Jurkat, Clone E6-1 (cell line): ENCODE data around the gene EPB41.
"Not testable (repeated sequence)": the region's sequence is repeated elsewhere in the genome, so short reads cannot be mapped to it uniquely, and the experiment has no call there.

Experiments
- DNase-seq: peaks from one replicate; pipeline ENCODE4 v3.0.0-alpha.2; 2011; ENCODE audit warnings: low read depth, low spot score
- H3K4me3 ChIP-seq: 2 replicates; pipeline ENCODE4 v1.5.1; 2011; ENCODE audit warnings: mild to moderate bottlenecking, low read length, control low read depth, moderate library complexity

Gene EPB41

DNA sequence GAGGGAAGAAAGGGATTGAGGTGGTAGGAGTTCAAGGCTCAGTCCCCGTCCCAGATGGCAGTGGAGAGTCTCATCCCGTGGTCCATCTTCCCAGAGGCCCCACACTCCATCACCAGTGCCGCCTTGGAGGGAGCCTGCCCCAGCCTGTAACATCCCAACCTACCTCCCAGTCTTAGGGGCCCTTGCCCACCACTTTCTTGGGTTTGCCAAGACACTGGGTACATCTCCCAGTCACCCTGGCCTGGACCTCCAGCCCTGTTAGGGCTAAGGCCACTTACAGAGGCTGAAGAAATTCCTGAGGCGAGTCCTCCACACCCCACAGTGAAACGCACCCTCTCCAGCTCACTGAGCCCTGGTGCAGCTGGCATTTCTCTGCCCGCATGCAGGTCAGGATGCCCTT lies 206.0 kb downstream of the EPB41 start:
- DNase-seq: no peak
- no peak overlapping the region for H3K4me3 ChIP-seq

DNA sequence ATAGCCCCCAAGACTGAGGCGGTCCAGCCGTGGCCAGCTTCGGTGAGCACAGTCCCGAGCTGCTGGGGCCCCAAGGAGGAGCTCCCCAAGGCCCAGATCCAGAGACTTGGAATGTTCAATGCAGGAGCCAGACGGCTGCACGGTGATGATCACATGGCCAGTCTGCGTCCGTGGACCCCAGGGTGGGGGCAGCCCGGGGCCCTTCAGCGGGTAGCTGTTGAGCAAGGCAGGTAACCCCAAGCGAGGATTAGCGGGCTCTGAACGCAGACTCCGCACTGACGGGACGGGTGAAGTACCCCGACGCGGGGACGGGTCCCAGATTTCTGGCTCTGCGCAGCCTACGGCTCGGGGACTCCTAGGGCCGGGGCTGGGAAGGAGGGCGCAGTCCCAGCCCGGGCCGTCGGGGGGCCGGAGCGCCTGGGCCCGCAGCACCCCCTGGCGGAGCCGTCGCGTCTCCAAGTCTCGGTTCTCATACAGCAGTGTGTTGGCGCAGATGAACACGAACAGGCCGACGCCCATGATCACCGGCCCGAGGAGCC lies 206.6 kb downstream of the EPB41 start:
- DNase-seq: peak; percentile 59
- no peak overlapping the region for H3K4me3 ChIP-seq

DNA sequence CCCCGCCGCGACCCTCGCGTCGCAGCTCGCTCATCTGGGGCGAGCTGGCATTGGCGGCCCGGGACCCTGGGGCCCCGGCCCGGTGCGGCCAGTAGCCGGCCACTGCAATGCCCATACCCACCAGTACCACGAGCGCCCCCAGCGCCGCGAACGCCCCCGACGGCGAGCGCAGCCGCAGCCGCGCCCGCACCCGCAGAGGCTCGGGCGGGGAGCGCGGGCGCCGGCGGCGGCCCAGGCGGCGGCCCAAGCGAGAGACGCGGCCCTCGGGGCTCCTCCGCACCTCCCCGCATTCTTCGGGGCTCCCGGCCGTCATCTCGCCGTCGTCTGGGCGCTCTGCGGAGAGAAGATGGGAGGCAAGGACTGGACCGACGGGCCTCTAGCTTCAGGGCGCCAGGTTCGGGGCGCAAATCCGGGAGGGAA lies 207.2 kb downstream of the EPB41 start:
- DNase-seq: no peak
- no peak overlapping the region for H3K4me3 ChIP-seq

DNA sequence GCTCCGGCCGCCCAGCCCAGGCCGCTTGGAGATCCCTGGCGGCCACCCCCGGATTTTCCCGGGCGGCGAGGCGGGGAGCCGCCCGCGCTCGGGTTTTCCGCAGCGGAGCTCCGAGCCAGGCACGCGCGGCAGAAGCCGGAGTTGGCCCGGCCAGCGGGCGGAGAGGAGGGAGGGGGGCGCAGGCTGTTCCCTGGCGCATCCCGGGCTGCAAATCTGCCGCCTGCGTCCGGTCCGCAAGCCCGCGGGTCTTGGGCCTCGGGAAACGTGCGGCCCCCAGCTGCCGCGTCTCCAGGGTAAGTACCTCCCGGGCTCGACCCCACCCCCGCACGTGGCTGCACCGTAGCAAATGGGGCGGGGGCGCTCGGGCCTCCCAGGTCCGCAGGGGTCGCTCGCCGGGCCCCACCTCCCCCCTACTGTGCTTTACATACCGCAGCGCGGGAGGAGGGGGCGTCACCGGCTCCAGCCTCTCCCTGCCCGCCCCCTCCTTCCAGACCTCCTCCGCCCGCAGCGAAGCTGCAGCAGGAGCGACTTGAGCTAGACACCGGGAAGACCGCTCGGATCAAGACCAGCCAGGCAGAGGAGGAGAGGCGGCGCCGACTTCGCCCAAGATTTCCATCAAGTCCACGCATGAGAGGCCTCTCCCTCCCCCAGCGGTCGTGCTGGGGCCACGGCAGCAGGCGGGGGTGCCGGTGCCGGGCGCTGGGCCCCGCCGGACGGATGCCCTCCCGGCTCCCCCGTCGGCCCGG lies 207.7 kb downstream of the EPB41 start:
- no peak for DNase-seq
- no peak overlapping the region for H3K4me3 ChIP-seq

DNA sequence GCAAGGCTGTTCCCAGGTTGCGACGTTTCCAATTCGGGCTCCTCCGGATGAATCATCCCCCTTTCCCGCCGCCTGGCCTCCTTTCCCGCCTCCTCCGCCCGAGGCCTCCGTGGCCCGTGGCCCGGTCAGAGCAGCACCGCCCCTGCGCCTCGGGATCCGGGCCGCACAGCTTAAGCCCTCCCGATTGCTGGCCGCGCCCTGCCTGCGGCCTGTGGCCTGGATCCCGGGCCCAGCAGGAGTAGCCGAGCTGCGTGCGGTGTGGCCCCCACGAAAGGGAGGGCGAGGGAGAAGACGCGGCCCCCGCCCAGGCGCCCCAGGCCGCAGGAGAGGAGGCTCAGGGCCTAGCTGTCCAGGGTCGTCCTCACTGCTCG lies 208.3 kb downstream of the EPB41 start:
- no peak for DNase-seq
- H3K4me3 ChIP-seq: no peak overlapping the region

DNA sequence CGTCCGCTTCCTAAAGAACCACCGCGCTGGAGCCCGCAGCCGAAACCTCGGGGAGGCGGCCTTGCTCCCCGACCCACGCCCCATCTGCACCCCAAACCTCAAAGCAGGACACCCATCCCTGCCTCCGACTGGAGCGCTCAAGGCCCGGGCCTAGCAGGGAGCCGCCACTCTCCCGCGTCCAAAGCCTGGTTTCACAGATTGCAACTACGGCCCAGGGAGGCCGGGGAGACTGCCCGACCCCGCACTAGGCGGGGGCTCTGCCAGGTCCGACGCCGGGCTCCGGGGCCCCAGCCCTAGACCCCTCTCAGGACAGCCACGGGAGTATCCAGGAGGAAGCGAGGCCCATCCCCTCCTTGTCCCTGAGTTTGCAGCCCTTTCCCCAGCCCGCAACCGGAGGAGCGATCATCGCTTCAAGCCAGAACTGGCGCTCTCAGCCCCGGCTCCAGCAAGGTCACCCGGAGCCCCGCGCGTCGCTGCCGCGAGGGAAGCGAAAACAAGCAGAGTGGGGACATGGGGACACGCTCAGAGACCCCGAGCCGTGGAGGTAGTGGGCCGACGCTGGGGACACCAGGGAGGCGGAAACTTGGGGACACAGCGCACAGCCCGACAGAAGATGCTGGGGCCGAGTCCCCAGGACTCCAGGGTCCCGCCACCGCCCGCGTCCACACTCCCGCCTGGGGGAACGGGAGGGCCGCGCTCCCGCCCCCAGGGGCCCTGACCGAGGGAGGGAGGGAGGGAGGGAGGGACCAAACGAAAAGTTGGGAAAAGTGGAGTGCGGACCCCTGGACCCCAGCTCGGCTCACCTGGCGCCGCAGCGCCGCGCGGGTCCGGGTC lies 208.9 kb downstream of the EPB41 start:
- DNase-seq: no peak
- H3K4me3 ChIP-seq: no peak overlapping the region

DNA sequence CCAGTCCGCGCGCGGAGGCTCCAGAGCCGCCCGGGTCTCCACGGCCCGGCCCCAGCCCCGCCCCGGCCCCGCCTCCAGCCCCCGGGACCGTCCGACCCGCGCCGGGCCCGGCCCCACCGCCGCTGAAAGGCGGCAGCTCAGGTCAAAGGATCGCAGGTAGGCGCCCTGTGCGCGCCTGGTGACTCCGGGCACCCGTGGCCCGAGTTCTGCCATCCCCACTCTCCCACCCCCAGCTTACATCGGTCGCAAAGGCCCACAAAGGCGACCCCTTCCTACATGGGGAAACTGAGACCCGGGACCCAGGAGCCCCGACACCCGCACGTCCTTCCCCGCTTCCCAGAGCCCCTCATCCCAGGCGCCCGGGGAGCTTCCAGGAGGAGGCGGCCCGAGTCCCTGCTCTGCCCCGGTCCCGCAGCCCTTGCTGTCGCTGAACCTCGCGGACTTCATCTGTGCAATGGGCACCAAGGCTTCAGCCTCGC lies 209.6 kb downstream of the EPB41 start, which contains the start of gene TMEM200B:
TSS of gene TMEM200B (minus strand) at position 17 of the 479 bp plus-strand sequence. CDS start 2,075 bp downstream, outside the sequence.
- peak within 1 kb of the TSS; percentile 58 for H3K4me3 ChIP-seq
- DNase-seq: no peak

DNA sequence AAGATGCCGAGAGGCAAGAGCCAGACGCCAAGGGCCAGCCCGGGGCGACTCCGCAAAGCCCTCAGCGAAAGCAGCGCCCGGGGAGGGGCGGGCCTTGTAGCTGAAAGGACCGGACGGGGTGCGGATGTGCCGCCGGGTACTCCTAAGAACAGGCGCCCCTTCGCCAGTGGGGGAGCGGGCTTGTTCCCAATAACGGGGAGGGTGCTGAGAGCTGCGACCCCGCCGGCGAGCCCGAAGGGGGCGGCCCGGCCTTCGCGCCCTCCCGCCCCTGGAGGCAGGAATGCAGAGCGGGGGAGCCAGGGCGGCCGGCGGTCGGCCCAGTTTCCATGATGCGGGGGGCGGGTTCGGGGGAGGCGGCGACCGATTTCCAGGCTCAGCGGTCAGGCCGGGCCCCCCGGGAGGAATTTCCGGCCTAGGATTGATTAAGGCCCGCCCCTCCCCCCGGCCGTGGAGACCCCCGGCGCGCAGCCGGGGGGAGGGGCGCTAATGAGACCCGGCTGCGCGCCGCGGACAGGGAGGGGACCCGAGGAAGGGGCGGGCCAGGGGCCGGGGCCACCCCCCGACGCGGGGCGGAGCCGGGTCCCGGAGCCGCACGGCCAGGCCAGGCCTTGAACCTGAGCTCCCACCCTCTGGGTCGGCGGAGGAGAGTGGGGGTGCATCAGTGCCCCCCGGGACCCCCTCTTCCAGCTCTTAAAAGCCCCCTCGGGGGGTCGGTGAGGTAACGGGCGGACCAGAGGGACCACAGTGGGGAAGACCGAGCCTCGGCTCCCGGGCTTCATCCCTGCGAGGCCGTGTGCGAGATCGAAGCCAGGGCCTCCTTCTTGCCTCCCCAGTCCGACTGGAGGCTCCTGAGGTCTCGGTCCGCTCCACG lies 210.2 kb downstream of the EPB41 start:
- peak overlapping the region; percentile 58 for H3K4me3 ChIP-seq
- peak; percentile 25 for DNase-seq

DNA sequence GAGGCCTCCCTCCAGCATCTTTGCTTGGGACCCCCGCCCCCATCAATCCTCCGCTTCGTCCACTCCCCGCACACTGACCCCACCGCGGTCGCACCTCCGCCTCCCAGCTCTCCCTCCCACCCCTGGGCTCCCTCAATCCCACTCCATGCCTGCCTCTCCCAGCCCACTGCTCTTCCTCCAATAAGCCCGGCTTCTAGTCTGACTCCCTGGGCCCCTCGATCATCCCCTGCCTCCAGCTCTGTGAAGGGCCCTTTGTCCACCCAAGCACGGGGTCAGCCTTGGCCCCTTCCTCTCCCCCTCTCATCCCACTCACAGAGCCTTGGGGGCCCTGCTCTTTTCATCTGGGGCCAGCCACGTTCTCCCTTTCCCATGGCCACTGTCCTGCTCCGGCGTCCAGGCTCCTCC lies 210.9 kb downstream of the EPB41 start:
- no peak overlapping the region for H3K4me3 ChIP-seq
- DNase-seq: no peak

DNA sequence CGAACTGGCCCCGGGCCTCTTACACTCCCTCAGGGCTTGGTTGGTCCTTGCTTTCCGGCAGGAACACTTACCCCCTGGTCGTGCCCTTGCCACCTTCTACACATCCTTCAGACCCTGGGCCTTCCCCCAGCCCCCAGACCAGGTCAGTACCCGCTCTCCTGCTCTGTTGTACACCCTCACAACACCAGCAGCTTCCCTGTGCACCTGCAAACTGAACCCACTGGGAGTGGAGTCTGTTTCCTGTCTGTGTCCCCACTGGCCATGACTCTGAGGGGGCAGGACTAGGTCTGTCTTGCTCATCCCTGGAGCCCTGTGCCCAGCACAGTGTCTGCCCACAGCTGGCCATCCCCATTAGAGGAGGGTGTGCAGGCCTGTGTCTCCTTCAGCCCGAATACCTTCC lies 211.4 kb downstream of the EPB41 start:
- DNase-seq: no peak
- no peak overlapping the region for H3K4me3 ChIP-seq

DNA sequence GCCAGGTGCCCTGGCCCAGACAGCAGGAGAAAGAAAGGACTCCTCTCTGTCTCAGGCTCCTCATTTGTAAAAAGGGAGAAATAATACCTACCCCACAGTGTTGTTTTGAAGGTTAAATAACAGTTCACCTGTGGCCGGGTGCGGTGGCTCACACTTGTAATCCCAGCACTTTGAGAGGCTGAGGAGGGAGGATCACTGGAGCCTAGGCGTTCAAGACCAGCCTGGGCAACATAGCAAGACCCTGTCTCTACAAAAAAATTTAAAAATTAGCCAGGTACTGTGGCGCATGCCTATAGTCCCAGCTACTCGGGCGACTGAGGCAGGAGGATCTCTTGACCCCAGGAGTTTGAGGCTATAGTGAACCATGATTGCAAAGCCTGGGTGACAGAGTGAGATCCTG lies 211.8 kb downstream of the EPB41 start:
- no peak overlapping the region for H3K4me3 ChIP-seq
- DNase-seq: no peak

DNA sequence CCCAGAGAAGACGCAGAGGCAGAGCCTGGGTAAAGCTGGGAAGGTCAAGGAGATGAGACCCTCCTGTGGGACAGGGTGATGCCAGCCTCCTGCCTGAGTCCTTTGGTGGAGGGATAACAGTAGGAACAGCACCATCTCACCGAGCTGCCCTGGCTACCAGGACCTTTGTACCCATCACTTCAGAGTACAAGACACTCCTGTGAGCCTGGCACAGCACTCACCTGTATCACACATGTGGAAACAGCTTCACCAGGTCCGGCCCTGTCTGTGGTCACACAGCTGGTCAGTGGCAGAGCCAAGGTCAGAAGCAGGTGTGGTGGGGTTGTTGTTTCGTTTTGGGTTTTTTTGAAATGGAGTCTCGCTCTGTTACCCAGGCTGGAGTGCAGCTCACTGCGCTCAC lies 214.4 kb downstream of the EPB41 start:
- no peak for DNase-seq
- no peak overlapping the region for H3K4me3 ChIP-seq

DNA sequence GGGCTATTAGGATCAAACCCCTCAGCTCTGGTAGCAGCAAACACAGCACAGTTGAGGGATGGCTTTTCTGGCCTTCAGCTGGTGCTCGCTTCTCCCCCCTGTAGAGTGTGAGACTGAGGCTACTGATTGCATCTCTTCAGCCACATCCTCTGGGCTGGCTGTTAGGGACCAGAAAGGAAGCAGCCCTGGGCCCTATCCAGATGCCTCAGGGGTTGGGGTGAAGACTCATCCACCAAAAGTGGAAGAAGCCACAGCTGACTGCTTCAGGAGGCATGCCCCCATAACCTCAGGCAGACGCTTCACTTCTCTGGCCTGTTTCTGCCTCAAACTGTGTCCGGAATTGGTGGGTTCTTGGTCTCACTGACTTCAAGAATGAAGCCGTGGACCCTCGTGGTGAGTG lies 215.5 kb downstream of the EPB41 start:
- H3K4me3 ChIP-seq: no peak overlapping the region
- DNase-seq: no peak

DNA sequence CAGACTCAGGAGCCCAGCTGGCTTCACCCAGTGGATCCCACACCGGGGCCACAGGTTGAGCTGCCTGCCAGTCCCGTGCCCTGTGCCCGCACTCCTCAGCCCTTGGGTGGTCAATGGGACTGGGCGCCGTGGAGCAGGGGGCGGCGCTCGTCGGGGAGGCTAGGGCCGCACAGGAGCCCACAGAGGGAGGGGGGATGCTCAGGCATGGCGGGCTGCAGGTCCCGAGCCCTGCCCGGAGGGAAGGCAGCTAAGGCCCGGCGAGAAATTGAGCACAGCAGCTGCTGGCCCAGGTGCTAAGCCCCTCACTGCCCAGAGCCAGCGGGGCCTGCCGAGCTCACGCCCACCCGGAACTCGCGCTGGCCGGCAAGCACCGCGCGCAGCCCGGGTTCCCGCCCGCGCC lies 216.7 kb downstream of the EPB41 start:
- H3K4me3 ChIP-seq, DNase-seq: not testable (repeated sequence)

DNA sequence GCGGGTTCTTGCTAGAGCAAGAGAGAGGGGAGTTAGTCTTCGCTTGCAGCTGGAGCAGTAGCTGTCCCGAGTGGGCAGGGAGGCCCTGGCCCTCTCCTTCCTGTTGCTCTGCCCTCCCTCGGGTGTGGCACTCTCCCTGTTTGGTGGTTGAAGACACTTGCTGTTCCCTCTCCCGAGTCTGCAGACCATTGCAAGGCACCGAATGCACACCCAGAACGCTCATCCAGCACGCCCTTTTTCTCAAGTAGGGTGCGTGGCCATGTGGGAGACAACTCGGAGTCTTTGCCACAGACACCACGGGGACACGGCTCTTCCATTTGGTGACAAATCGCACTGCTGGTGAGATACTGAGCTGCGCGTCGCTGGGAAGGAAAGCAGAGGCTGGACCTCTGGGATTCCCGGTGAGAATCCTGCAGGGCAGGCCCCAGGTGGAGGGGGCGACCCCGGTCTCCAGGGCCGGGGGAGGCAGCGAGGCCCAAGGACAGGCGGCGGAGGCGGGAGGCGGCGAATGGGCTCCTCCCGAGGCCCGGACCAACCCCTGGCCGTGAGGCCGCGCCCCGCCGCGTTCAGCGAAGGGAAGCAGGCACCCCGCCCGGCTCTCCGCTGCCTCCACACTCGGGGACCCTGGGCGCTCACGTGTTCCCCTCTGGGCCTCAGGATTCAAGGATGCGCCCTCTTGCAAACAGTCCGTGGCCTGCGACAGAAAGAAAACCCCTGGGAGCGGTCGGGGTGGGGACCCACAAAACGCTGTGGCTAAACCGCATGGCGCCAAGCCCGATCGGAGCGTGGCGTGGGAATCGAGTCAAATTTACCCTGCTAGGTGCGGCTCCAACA lies 219.7 kb downstream of the EPB41 start:
- no peak for DNase-seq
- no peak overlapping the region for H3K4me3 ChIP-seq

DNA sequence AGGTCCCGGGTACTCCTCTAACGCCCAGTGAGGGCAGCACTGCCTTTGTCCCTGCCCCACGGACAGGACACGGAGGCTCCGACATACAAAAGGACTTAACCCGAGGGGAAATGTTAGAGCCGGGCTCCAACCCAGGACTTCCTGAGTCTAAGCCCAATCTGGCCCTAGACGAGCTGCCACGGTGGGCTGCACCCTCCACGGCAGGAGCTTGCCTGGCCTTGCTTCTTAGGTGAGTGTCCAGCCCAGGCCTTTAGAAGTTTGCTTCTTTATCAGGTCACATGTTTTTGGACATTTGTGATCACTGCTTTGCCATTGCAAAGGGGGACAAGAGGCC lies 220.3 kb downstream of the EPB41 start:
- no peak overlapping the region for H3K4me3 ChIP-seq
- no peak for DNase-seq

DNA sequence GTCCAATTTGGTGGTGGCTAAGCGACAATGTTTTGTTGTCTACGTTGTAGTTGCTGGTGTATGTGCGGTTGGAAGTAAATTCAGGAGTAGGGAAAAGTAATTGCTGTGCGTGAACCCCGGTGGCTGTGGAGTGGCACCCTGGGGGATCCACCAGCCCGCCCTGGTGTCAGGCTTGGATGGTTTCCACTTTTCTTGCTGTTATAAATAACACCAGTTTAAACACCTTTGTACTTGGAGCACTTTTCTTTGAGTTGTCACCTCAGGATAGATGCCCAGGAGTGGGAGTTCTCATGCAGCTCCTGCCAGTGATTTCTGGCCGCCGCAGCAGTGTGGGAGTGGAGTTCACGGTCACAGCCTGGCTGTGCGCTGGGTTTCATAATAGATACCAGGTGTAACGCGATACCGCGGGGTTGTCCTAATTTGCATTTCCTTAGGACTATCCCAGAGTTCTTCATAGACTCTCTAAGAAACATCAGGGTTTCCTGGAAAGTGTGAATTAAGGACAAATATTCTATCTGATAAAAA lies 222.1 kb downstream of the EPB41 start:
- DNase-seq: no peak
- no peak overlapping the region for H3K4me3 ChIP-seq

DNA sequence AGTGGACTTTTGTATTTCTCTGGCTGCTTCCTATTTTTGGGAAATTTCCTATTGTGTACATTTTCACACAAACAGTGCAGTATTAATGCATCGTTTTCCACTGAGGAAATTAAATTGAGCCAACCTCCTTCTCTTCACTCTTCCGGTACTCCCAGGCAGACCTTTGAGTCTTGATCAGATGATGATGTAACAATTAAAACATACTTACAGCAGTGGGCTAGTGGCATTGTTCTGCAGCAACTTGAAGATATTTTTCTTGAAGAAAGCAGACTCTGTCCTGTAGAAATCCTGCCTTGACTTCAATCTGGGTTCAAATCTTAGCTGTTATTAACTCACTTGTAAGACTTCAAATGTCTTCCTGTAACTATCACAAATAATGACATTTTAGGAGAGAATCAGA lies 228.3 kb downstream of the EPB41 start:
- H3K4me3 ChIP-seq: no peak overlapping the region
- DNase-seq: no peak
